GM12873 (cell line): ENCODE data around the gene ARID5A.

Experiments
- CTCF ChIP-seq: IDR thresholded peaks from 2 replicates; pipeline ENCODE4 v1.5.1; 2012; ENCODE audit warnings: low read depth, mild to moderate bottlenecking, moderate library complexity, low read length, control low read depth; ENCODE audit not compliant: insufficient read depth; ENCODE audit errors: missing control alignments

ARID5A gene

GRCh38 chr2:96529376-96530143 is 7.0 kb upstream of the ARID5A start:
- no peak for TF ChIP-seq CTCF

GRCh38 chr2:96530144-96530430 is 6.5 kb upstream of the ARID5A start:
- no peak for TF ChIP-seq CTCF

DNA sequence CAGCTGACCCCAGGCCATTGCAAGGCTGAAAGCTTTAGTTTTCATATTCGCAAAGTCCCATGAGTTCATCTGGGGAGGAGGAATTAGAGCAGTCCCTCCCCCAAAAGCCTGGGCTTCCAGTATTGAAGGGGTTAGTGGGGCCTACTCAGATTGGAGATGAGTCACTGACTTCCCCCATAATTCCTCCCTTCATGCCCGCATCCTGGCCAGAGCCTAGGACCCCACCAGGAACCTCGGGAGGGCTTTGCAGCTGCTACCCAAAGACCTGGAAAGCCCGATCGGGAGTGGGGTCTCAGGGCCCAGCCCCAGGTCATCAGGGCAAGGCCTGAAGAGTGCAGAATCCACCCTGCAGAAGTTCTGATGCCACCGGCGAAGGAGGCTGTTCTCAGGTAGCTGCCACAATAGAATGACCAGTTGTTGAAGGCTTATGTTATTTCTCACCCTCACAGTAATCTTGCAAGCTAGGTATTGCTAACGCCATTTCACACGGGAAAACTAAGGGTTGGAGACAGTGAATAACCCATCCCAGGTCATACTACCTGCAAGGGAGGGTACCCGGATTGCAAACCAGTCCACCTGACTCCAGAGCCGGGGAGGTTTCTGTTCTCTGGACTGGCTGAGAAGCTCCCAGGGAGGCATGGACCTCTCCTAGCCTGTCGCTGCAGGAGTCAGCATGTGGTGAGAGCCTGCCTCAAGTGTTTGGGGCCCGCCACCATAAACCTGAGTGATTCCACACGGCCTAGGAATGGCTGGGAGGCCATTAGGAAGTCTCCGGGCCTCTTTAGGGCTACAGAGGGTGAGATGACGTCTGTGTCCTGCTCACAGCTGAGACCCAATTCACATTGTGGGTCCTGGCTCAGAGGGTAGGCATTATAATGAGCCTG is 5.8 kb upstream of the ARID5A start:
- no peak for TF ChIP-seq CTCF

- no peak for TF ChIP-seq CTCF
These were observed 5.2 kb upstream of the ARID5A start for GRCh38 chr2:96531366-96531765.

DNA sequence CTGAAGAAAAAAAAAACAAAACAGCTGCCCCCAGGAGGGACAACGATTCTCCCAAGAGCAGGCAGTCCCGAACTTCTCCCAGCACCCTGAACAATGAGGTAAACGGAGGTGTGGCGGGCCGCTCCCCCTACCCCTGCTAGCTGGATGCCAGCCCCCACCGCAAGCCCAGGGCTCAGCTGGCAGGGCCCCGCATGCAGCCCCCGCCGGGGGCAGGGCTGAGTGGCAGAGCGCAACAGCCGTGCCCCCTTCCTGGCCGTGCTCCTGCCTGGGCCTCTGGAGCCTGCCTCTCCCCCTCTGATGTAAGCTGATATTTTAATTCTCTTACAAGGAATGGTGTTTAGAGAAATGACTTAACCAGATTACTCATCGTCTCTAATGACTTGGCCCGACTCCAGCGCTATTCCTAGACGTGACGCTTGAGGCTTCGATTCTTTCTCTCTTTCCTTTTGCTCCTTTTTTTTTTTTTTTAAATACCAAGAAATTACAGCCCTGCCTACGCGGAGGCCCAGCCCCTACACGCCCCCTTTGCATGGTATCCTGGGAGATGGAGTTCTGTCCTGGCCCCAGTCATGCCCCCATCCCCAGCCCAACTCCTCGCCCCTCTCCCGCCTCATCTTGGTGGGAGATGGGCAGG is 4.6 kb upstream of the ARID5A start:
- TF ChIP-seq CTCF, result no peak

GRCh38 chr2:96532641-96533291 is 3.8 kb upstream of the ARID5A start:
- TF ChIP-seq CTCF, result no peak
